WTC11 (cell line): ENCODE results near the gene EVX1.

Experiments
- ELF4 ChIP-seq: sonication (generic); formaldehyde crosslinking; IDR thresholded peaks from 2 replicates; pipeline ENCODE4 v1.8.1; 2022; ENCODE audit warnings: low read depth, mild to moderate bottlenecking, moderate library complexity, missing genetic modification reagents
- EMX1 ChIP-seq: fragments of 250-450 bp; sonication (Bioruptor Pico); IDR thresholded peaks from 2 replicates; pipeline ENCODE4 v1.8.0; 2021; ENCODE audit warnings: mild to moderate bottlenecking
- JUN ChIP-seq: sonication (generic); formaldehyde crosslinking; IDR thresholded peaks from 2 replicates; pipeline ENCODE4 v1.8.0; 2023; ENCODE audit warnings: mild to moderate bottlenecking, missing genetic modification reagents
- KAT7 ChIP-seq: sonication (generic); formaldehyde crosslinking; IDR thresholded peaks from 2 replicates; pipeline ENCODE4 v1.8.1; 2023; ENCODE audit warnings: missing genetic modification reagents, mild to moderate bottlenecking, borderline replicate concordance
- NR1H2 ChIP-seq: sonication (generic); formaldehyde crosslinking; IDR thresholded peaks from 2 replicates; pipeline ENCODE4 v1.9.0; 2021; ENCODE audit warnings: mild to moderate bottlenecking, moderate library complexity, missing genetic modification reagents
- SOX15 ChIP-seq: fragments of 250-450 bp; sonication (Bioruptor Pico); IDR thresholded peaks from 2 replicates; pipeline ENCODE4 v1.9.0; 2021; ENCODE audit warnings: mild to moderate bottlenecking
- TEAD4 ChIP-seq: sonication (generic); formaldehyde crosslinking; IDR thresholded peaks from 2 replicates; pipeline ENCODE4 v1.8.0; 2022; ENCODE audit warnings: mild to moderate bottlenecking, missing genetic modification reagents
- TF ChIP-seq, protein P1 (sequence below): sonication (generic); formaldehyde crosslinking; IDR thresholded peaks from 2 replicates; pipeline ENCODE4 v1.8.0; 2022; ENCODE audit warnings: mild to moderate bottlenecking, missing genetic modification reagents
- TF ChIP-seq, protein P2 (sequence below): fragments of 200-600 bp; IDR thresholded peaks from 2 replicates; pipeline ENCODE4 v1.8.0; 2022; ENCODE audit warnings: antibody characterized with exemption

DNA sequence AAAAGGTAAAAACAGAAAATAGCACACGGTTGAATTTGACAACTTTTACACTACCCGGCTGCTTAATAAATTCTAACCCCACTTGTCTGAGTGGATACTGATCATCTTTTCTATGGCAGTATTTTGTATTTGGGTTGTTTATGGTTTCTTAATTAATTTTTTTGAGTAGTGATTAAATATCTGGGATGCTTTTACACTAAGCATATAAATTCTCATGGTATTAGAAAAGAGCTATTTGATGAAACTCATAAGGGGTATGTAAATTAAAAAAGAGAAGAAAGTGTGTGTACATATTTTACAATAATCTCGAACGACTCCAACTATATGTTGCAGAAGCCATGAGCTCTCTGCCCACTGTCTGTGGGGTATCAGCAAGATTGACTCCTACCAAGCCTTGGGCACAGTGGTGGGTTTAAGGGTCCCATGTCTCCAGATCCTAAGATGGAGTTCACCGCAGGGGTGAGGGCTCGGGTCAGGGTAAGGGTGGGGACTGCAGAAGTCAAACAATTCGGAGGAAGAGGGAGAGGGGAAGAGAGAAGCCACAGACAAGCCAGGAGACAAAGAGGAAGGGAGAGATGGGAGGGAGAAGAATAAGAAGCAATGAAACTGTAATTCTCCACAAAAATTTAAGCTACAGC, 35.1 kb upstream of the EVX1 start:
- TF ChIP-seq, protein P1, sequence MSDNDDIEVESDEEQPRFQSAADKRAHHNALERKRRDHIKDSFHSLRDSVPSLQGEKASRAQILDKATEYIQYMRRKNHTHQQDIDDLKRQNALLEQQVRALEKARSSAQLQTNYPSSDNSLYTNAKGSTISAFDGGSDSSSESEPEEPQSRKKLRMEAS (CRISPR knock-in tag) = no peak
- TF ChIP-seq, protein P2, sequence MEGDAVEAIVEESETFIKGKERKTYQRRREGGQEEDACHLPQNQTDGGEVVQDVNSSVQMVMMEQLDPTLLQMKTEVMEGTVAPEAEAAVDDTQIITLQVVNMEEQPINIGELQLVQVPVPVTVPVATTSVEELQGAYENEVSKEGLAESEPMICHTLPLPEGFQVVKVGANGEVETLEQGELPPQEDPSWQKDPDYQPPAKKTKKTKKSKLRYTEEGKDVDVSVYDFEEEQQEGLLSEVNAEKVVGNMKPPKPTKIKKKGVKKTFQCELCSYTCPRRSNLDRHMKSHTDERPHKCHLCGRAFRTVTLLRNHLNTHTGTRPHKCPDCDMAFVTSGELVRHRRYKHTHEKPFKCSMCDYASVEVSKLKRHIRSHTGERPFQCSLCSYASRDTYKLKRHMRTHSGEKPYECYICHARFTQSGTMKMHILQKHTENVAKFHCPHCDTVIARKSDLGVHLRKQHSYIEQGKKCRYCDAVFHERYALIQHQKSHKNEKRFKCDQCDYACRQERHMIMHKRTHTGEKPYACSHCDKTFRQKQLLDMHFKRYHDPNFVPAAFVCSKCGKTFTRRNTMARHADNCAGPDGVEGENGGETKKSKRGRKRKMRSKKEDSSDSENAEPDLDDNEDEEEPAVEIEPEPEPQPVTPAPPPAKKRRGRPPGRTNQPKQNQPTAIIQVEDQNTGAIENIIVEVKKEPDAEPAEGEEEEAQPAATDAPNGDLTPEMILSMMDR = no peak
- no peak for TF ChIP-seq TEAD4 (CRISPR knock-in tag)
- no peak for TF ChIP-seq NR1H2 (CRISPR knock-in tag)
- no peak for TF ChIP-seq SOX15 (CRISPR knock-in tag)
- TF ChIP-seq EMX1 = no peak
- no peak for TF ChIP-seq KAT7
- TF ChIP-seq JUN (CRISPR knock-in tag) = no peak
- TF ChIP-seq ELF4 (CRISPR knock-in tag) = no peak
